H1 (cell line): Measurements from ENCODE around the gene SHISA9. TPM values are rescaled to one million over a fixed set of nuclear protein-coding genes. Genes with fewer than 3 reads are reported as not detected.

Experiments
- CTCF ChIA-PET: fragments of 300-600 bp; sonication (Branson Sonifier 250); formaldehyde crosslinking; loops from one replicate; lab custom pipeline; 2021; ENCODE audit not compliant: partially characterized antibody; lab: Charles Lee
- POLR2A ChIA-PET: fragments of 300-600 bp; sonication (Branson Sonifier 250); formaldehyde crosslinking; loops from one replicate; lab custom pipeline; 2021; ENCODE audit warnings: inconsistent platforms; ENCODE audit not compliant: partially characterized antibody; lab: Charles Lee
- DNase-seq, 2 experiments: peaks; one replicate each; pipeline versions ENCODE4 v3.0.0 to v3.0.0-alpha.2; 2010 to 2022; ENCODE audit warnings: low spot score in 2 of 2, low read depth in 1 of 2, mixed read lengths in 1 of 2
- FAIRE-seq: peaks from 2 replicates; lab custom pipeline; 2011; peaks lifted over from hg19 to GRCh38; lab: Jason Lieb, UNC
- H2AFZ ChIP-seq: 2 replicates; pipeline ENCODE4 v1.8.1; 2012; ENCODE audit warnings: low read length, inconsistent platforms
- H2AK5ac ChIP-seq: 2 replicates; pipeline ENCODE4 v1.6.1; 2013; ENCODE audit warnings: low read depth, low read length
- H2BK120ac ChIP-seq: replicated peaks from 2 replicates; pipeline ENCODE3; 2013; ENCODE audit warnings: low read depth, low read length, inconsistent platforms
- H2BK12ac ChIP-seq: 2 replicates; pipeline ENCODE4 v1.6.1; 2013; ENCODE audit warnings: low read depth, low read length
- H2BK15ac ChIP-seq: 2 replicates; pipeline ENCODE4 v1.6.1; 2013; ENCODE audit warnings: low read length
- H2BK20ac ChIP-seq: 2 replicates; pipeline ENCODE4 v1.6.1; 2013; ENCODE audit warnings: low read length
- H2BK5ac ChIP-seq: 2 replicates; pipeline ENCODE4 v1.6.1; 2013; ENCODE audit warnings: low read depth, low read length
- H3K14ac ChIP-seq: 2 replicates; pipeline ENCODE4 v1.6.1; 2013; ENCODE audit warnings: inconsistent platforms; ENCODE audit not compliant: insufficient read length
- H3K18ac ChIP-seq: 2 replicates; pipeline ENCODE4 v1.6.1; 2013; ENCODE audit warnings: low read length; ENCODE audit errors: extremely low read depth
- H3K23ac ChIP-seq: 2 replicates; pipeline ENCODE4 v1.6.1; 2013; ENCODE audit warnings: inconsistent platforms; ENCODE audit not compliant: insufficient read length
- H3K23me2 ChIP-seq: 2 replicates; pipeline ENCODE4 v1.6.1; 2013; ENCODE audit warnings: low read depth, low read length
- H3K27ac ChIP-seq: 2 replicates; pipeline ENCODE4 v1.6.1; 2011; ENCODE audit warnings: low read depth, low read length, inconsistent platforms
- H3K27me3 ChIP-seq, 4 experiments: replicated peaks in 1 of 4; 1 replicate in 1 of 4; 2 replicates in 3 of 4; pipeline versions ENCODE4 v1.6.1 to v1.8.1; 2011 to 2013; ENCODE audit warnings: low read length in 3 of 4, mild to moderate bottlenecking in 3 of 4, inconsistent platforms in 2 of 4, mixed read lengths in 2 of 4, moderate library complexity in 1 of 4; ENCODE audit not compliant: control insufficient read depth in 3 of 4, insufficient read depth in 3 of 4; ENCODE audit errors: extremely low read depth in 1 of 4
- H3K36me3 ChIP-seq, 4 experiments: 2 replicates each; pipeline versions ENCODE4 v1.6.1 to v1.8.1; 2011 to 2013; ENCODE audit warnings: mild to moderate bottlenecking in 4 of 4, low read length in 3 of 4, moderate library complexity in 2 of 4, control low read depth in 1 of 4, inconsistent platforms in 1 of 4; ENCODE audit not compliant: insufficient read depth in 4 of 4, control insufficient read depth in 2 of 4
- H3K4ac ChIP-seq: replicated peaks from 2 replicates; pipeline ENCODE3; 2013; ENCODE audit warnings: low read length, low read depth, mixed read lengths, inconsistent platforms; ENCODE audit not compliant: insufficient read length
- H3K4me1 ChIP-seq, 4 experiments: replicated peaks in 1 of 4; 1 replicate in 1 of 4; 2 replicates in 3 of 4; pipeline versions ENCODE4 v1.6.1 to v1.8.1; 2011 to 2013; ENCODE audit warnings: low read length in 3 of 4, inconsistent platforms in 2 of 4, mixed read lengths in 1 of 4; ENCODE audit not compliant: insufficient read depth in 4 of 4, control insufficient read depth in 3 of 4
- H3K4me2 ChIP-seq, 2 experiments: 2 replicates each; pipeline versions ENCODE4 v1.6.1 to v1.8.1; 2011 to 2013; ENCODE audit warnings: low read depth in 2 of 2, low read length in 2 of 2, control low read depth in 1 of 2, inconsistent platforms in 1 of 2, mild to moderate bottlenecking in 1 of 2; ENCODE audit not compliant: insufficient read depth in 1 of 2
- H3K4me3 ChIP-seq, 4 experiments: fragments of 200-600, 300-600 bp in 1 of 4; sonication (generic), shearing (Covaris generic), sonication (Bioruptor Twin) in 1 of 4; 2 replicates each; pipeline versions ENCODE4 v1.5.1 to v1.8.1; 2011 to 2016; ENCODE audit warnings: low read length in 4 of 4, low read depth in 3 of 4, control low read depth in 2 of 4, inconsistent platforms in 2 of 4, mild to moderate bottlenecking in 2 of 4, mixed read lengths in 1 of 4, moderate library complexity in 1 of 4; ENCODE audit not compliant: insufficient read depth in 2 of 4; ENCODE audit errors: extremely low read depth in 1 of 4
- H3K56ac ChIP-seq: replicated peaks from 2 replicates; pipeline ENCODE3; 2013; ENCODE audit warnings: low read depth, mild to moderate bottlenecking, mixed read lengths, low read length, inconsistent platforms; ENCODE audit not compliant: insufficient read length
- H3K79me1 ChIP-seq: 2 replicates; pipeline ENCODE4 v1.6.1; 2013; ENCODE audit warnings: low read depth, low read length, control low read depth
- H3K79me2 ChIP-seq, 2 experiments: 2 replicates each; pipeline versions ENCODE4 v1.6.1 to v1.8.1; 2012 to 2013; ENCODE audit warnings: low read length in 2 of 2, mild to moderate bottlenecking in 2 of 2, inconsistent platforms in 1 of 2; ENCODE audit not compliant: insufficient read depth in 2 of 2, control insufficient read depth in 1 of 2
- H3K9ac ChIP-seq, 4 experiments: replicated peaks in 1 of 4; 1 replicate in 1 of 4; 2 replicates in 3 of 4; pipeline versions ENCODE4 v1.6.1 to v1.8.1; 2011 to 2013; ENCODE audit warnings: low read depth in 3 of 4, low read length in 3 of 4, control low read depth in 2 of 4, mild to moderate bottlenecking in 2 of 4, moderate library complexity in 2 of 4, inconsistent platforms in 1 of 4; ENCODE audit errors: extremely low read depth in 1 of 4
- H3K9me3 ChIP-seq, 2 experiments: 2 replicates each; pipeline versions ENCODE4 v1.6.1 to v1.8.1; 2012 to 2013; ENCODE audit warnings: mild to moderate bottlenecking in 2 of 2, moderate library complexity in 2 of 2, control low read depth in 1 of 2, inconsistent platforms in 1 of 2, low read depth in 1 of 2, low read length in 1 of 2, mixed read lengths in 1 of 2; ENCODE audit not compliant: insufficient read depth in 2 of 2
- H4K20me1 ChIP-seq, 2 experiments: replicated peaks in 1 of 2; 2 replicates each; pipeline versions ENCODE3 to v1.8.1; 2011 to 2013; ENCODE audit warnings: inconsistent platforms in 2 of 2, low read length in 2 of 2, mild to moderate bottlenecking in 1 of 2; ENCODE audit not compliant: insufficient read depth in 2 of 2, control insufficient read depth in 1 of 2
- H4K5ac ChIP-seq: 2 replicates; pipeline ENCODE4 v1.6.1; 2013; ENCODE audit warnings: low read length, low read depth, mixed read lengths, inconsistent platforms; ENCODE audit not compliant: insufficient read length
- H4K8ac ChIP-seq: 2 replicates; pipeline ENCODE4 v1.8.0; 2013; ENCODE audit warnings: mild to moderate bottlenecking, moderate library complexity, low read length, inconsistent platforms; ENCODE audit not compliant: insufficient read depth; ENCODE audit errors: extremely low read depth
- H4K91ac ChIP-seq: replicated peaks from 2 replicates; pipeline ENCODE3; 2013; ENCODE audit warnings: low read length, mixed read lengths, inconsistent platforms; ENCODE audit not compliant: insufficient read length
- KDM5A ChIP-seq: fragments of 200-600 bp; IDR thresholded peaks from 2 replicates; pipeline ENCODE4 v1.7.1; 2012; ENCODE audit warnings: mild to moderate bottlenecking, low read length, inconsistent platforms, mixed read lengths
- MAFK ChIP-seq: IDR thresholded peaks from 2 replicates; pipeline ENCODE4 v1.6.1; 2012; ENCODE audit warnings: low read depth, mild to moderate bottlenecking, improper control_type of control experiment, low read length
- RBBP5 ChIP-seq: IDR thresholded peaks from 2 replicates; pipeline ENCODE4 v1.7.1; 2012; ENCODE audit warnings: low read depth, mild to moderate bottlenecking, inconsistent platforms, low read length, moderate library complexity, borderline replicate concordance
- RFX5 ChIP-seq: IDR thresholded peaks from 2 replicates; pipeline ENCODE4 v1.6.1; 2011; ENCODE audit warnings: low read depth, low read length, improper control_type of control experiment, borderline replicate concordance
- RXRA ChIP-seq: IDR thresholded peaks from 2 replicates; pipeline ENCODE4 v1.6.1; 2011; ENCODE audit warnings: low read depth, mild to moderate bottlenecking, low read length, moderate library complexity; ENCODE audit not compliant: insufficient read depth
- WGBS, 2 experiments: shearing (Covaris generic) in 1 of 2; methylation state at CpG; one replicate each; pipeline versions ENCODE4 v1.1.6 to v1.1.7; 2013 to 2015; ENCODE audit warnings: low lambda C conversion rate in 2 of 2, mixed read lengths in 2 of 2, inconsistent platforms in 1 of 2, low coverage in 1 of 2, missing lambda C conversion rate in 1 of 2; ENCODE audit not compliant: insufficient replicate concordance in 2 of 2, insufficient coverage in 1 of 2, insufficient read length in 1 of 2; ENCODE audit errors: extremely low coverage in 1 of 2, missing lambda C conversion rate in 1 of 2; 5-methylcytosine and 5-hydroxymethylcytosine counted together
- polyA plus RNA-seq, 7 experiments: library from polyadenylated mRNA; depleted of rRNA in 3 of 7; stranded (reverse) in 5 of 7; unstranded in 2 of 7; fragments of >200 nt in 5 of 7; fragments of 200-250 nt in 2 of 7; gene quantifications; 1 replicate in 5 of 7; 2 replicates in 1 of 7; 4 replicates in 1 of 7; pipeline versions ENCODE4 v1.2.1 to v1.2.3, GENCODE V29; 2011 to 2013; ENCODE audit warnings: missing spikeins in 2 of 7, mixed read lengths in 2 of 7
- total RNA-seq: library from RNA; stranded (reverse); fragmentation: NEBNext Ultra II Directional; extraction: Animal tissue kit (Norgen Biotek cat#: 25700); gene quantifications from 2 replicates; pipeline ENCODE4 v1.2.1, GENCODE V29; 2021

SHISA9 gene
- total and polyA plus RNA-seq, 2 of the 8 experiments (the other 6 are each of a cell fraction or from before 2014, with no cell fraction given): 25.6 to 39.8 TPM

- FAIRE-seq: no peak
- H2BK20ac ChIP-seq: no peak overlapping the region
- H2BK12ac ChIP-seq: no peak overlapping the region
- H3K9me3 ChIP-seq: no peaks in the 10 kb centered on the region
- no peak overlapping the region for H3K4ac ChIP-seq
- no peak overlapping the region for H2BK5ac ChIP-seq
- ChIA-PET POLR2A (interaction anchor here (1.2 to 1.5 kb wide), 2 partner anchors 40 to 127 kb away, joined by 3 to 4 read pairs; no protein-coding TSS in a partner anchor), CTCF (no interaction called here)
- H3K79me2 ChIP-seq: peaks cover 0 to 42% of the 10 kb centered on the region in 2 experiments; a peak in 2 of 4 replicates
- WGBS, 2 experiments: 73% methylated on average over 6 of the region's 6 CpGs; no CpG with 5 or more reads in 1 of the 2 experiments
- no peaks in the 10 kb centered on the region for H3K23me2 ChIP-seq
- no peak overlapping the region for H4K5ac ChIP-seq
- H3K9ac ChIP-seq: no peak overlapping the region
- no peak for DNase-seq
- no peak overlapping the region for H3K56ac ChIP-seq
- no peaks in the 10 kb centered on the region; the same call in 1 of the 2 replicates for H3K79me1 ChIP-seq
- no peaks in the 10 kb centered on the region for H3K27me3 ChIP-seq
- H3K23ac ChIP-seq: no peak overlapping the region
- H3K4me1 ChIP-seq: no peaks in the 10 kb centered on the region
- H3K14ac ChIP-seq: no peak overlapping the region
- no peak overlapping the region for H3K27ac ChIP-seq
- H4K91ac ChIP-seq: no peak overlapping the region
- H2BK120ac ChIP-seq: no peak overlapping the region
- H3K18ac ChIP-seq: no peak overlapping the region
- no peak overlapping the region for H3K4me2 ChIP-seq
- no peak overlapping the region for H2BK15ac ChIP-seq
- no peaks in the 10 kb centered on the region for H4K20me1 ChIP-seq
- TF ChIP-seq RXRA: no peak
- no peak for TF ChIP-seq MAFK
- no peak for TF ChIP-seq RFX5
- no peak for TF ChIP-seq KDM5A
- no peak for TF ChIP-seq RBBP5
- no peak overlapping the region for H2AFZ ChIP-seq
- H4K8ac ChIP-seq: no peak overlapping the region
- no peak overlapping the region for H2AK5ac ChIP-seq
- H3K36me3 ChIP-seq: no peaks in the 10 kb centered on the region
- H3K4me3 ChIP-seq: no peak overlapping the region
These were observed 129.4 kb downstream of the SHISA9 start for GRCh38 chr16:13030769-13031168.
